Smooth muscle cell (in vitro differentiated cells): Measurements from ENCODE around the gene NPEPL1. TPM values are rescaled to one million over a fixed set of nuclear protein-coding genes. Genes with fewer than 3 reads are reported as not detected.
"Not testable (repeated sequence)": the region's sequence is repeated elsewhere in the genome, so short reads cannot be mapped to it uniquely, and the experiment has no call there.

Experiments
- DNase-seq: peaks from one replicate; lab custom pipeline; 2025; ENCODE audit not compliant: unreplicated experiment; lab: John Stamatoyannopoulos, UW
- H2AFZ ChIP-seq: fragments of 200-600 bp; sonication (generic); 2 replicates; pipeline ENCODE4 v1.6.0; 2016; ENCODE audit warnings: antibody characterized with exemption, low read depth, mild to moderate bottlenecking
- H3F3A ChIP-seq: fragments of 200-600 bp; sonication (generic); 2 replicates; pipeline ENCODE4 v1.6.0; 2017; ENCODE audit warnings: antibody characterized with exemption, low read depth
- H3K27ac ChIP-seq: fragments of 200-600 bp; sonication (generic); 2 replicates; pipeline ENCODE4 v1.5.1; 2016; ENCODE audit warnings: low read depth, mild to moderate bottlenecking
- H3K27me3 ChIP-seq: fragments of 200-600 bp; sonication (generic); 2 replicates; pipeline ENCODE4 v1.6.1; 2016; ENCODE audit warnings: low read depth, mild to moderate bottlenecking
- H3K36me3 ChIP-seq: fragments of 200-600 bp; sonication (generic); 2 replicates; pipeline ENCODE4 v1.5.1; 2016; ENCODE audit warnings: low read depth
- H3K4me1 ChIP-seq: fragments of 200-600 bp; sonication (generic); 2 replicates; pipeline ENCODE4 v1.5.1; 2016; ENCODE audit warnings: low read depth
- H3K4me2 ChIP-seq: fragments of 200-600 bp; sonication (generic); 2 replicates; pipeline ENCODE4 v1.6.0; 2016; ENCODE audit warnings: mild to moderate bottlenecking
- H3K4me3 ChIP-seq: fragments of 200-600 bp; sonication (generic); 2 replicates; pipeline ENCODE4 v1.5.1; 2016; ENCODE audit warnings: mild to moderate bottlenecking
- H3K79me2 ChIP-seq: fragments of 200-600 bp; sonication (generic); 2 replicates; pipeline ENCODE4 v1.6.0; 2016; ENCODE audit warnings: low read depth, mild to moderate bottlenecking
- H3K9ac ChIP-seq: fragments of 200-600 bp; sonication (generic); 2 replicates; pipeline ENCODE4 v1.6.0; 2016; ENCODE audit warnings: low read depth
- H3K9me3 ChIP-seq: fragments of 200-600 bp; sonication (generic); replicated peaks from 2 replicates; pipeline ENCODE4 v1.5.1; 2016; ENCODE audit warnings: low read depth
- H4K20me1 ChIP-seq: fragments of 200-600 bp; sonication (generic); 2 replicates; pipeline ENCODE4 v1.6.0; 2016; ENCODE audit warnings: low read depth
- WGBS: methylation state at CpG from one replicate; pipeline ENCODE4 v1.1.7; 2016; ENCODE audit warnings: low lambda C conversion rate; 5-methylcytosine and 5-hydroxymethylcytosine counted together
- polyA plus RNA-seq: library from polyadenylated mRNA; unstranded; fragments of >200 nt; fragmentation: Nextera tagmentation; extraction: Ambion mirVana; gene quantifications from 2 replicates; pipeline ENCODE4 v1.2.1, GENCODE V29; 2016
- total RNA-seq: library from RNA; depleted of rRNA; stranded (reverse); fragments of >200 nt; gene quantifications from 2 replicates; pipeline ENCODE4 v1.2.3, GENCODE V29; 2014
- TF ChIP-seq, protein P1 (sequence below): fragments of 200-600 bp; sonication (generic); IDR thresholded peaks from 2 replicates; pipeline ENCODE4 v1.5.1; 2017; ENCODE audit warnings: borderline replicate concordance, mild to moderate bottlenecking, antibody characterized with exemption; ENCODE audit not compliant: insufficient read depth, poor library complexity, severe bottlenecking

NPEPL1 gene, protein sequence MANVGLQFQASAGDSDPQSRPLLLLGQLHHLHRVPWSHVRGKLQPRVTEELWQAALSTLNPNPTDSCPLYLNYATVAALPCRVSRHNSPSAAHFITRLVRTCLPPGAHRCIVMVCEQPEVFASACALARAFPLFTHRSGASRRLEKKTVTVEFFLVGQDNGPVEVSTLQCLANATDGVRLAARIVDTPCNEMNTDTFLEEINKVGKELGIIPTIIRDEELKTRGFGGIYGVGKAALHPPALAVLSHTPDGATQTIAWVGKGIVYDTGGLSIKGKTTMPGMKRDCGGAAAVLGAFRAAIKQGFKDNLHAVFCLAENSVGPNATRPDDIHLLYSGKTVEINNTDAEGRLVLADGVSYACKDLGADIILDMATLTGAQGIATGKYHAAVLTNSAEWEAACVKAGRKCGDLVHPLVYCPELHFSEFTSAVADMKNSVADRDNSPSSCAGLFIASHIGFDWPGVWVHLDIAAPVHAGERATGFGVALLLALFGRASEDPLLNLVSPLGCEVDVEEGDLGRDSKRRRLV
- total RNA-seq (12.1 and 17.7 TPM in 2 replicates), polyA plus RNA-seq (32.9 and 46.7 TPM in 2 replicates)

DNA sequence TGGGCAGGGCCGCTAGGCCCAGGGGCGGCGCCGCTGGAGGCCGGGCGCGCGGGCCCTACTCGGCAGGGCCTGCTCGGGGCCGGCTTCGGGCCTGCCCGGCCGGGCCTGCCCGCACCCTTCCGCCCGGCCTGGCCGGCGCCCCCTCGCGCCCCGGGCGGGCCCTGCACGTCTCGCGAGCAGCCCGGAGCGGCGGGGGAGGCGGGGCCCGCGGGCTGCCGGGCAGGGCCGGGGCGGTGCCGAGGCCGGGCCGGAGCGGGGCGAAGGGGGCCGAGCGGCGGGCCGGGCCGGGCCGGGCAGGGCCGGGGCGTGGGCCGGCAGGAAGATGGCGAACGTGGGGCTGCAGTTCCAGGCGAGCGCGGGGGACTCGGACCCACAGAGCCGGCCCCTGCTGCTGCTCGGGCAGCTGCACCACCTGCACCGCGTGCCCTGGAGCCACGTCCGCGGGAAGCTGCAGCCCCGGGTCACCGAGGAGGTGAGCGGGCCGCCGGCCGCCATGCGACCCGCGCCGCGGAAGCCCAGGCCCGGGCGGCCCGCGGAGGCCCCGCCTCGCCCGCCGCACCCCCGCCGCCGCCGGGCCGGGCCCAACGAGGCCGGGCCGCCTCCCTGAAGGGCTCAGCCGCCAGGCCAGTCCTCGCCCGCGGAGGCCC, at the start of gene NPEPL1:
Gene NPEPL1, plus strand, starts transcription at position 222 of the 647 bp plus-strand sequence. Its CDS starts 101 bp downstream, at position 323.
- Histone ChIP-seq H3K4me3 (peak within 1 kb of the TSS; percentile 49), H3K4me1 (peaks cover 8% of the 10 kb centered on the region), H3K79me2 (no peaks in the 10 kb centered on the region), H3K9me3 (no peaks in the 10 kb centered on the region), H3K27me3 (no peaks in the 10 kb centered on the region), H3K4me2 (peak within 1 kb of the TSS; percentile 89), H3F3A (peaks cover 8% of the 10 kb centered on the region), H4K20me1 (no peaks in the 10 kb centered on the region), H3K9ac (peak within 1 kb of the TSS; percentile 85), H2AFZ (peak within 1 kb of the TSS; percentile 43), H3K36me3 (no peaks in the 10 kb centered on the region), H3K27ac (peak within 1 kb of the TSS; percentile 76)
- no peak for DNase-seq
- WGBS = 3% methylated on average over 23 of the region's 93 CpGs
- TF ChIP-seq, protein P1, sequence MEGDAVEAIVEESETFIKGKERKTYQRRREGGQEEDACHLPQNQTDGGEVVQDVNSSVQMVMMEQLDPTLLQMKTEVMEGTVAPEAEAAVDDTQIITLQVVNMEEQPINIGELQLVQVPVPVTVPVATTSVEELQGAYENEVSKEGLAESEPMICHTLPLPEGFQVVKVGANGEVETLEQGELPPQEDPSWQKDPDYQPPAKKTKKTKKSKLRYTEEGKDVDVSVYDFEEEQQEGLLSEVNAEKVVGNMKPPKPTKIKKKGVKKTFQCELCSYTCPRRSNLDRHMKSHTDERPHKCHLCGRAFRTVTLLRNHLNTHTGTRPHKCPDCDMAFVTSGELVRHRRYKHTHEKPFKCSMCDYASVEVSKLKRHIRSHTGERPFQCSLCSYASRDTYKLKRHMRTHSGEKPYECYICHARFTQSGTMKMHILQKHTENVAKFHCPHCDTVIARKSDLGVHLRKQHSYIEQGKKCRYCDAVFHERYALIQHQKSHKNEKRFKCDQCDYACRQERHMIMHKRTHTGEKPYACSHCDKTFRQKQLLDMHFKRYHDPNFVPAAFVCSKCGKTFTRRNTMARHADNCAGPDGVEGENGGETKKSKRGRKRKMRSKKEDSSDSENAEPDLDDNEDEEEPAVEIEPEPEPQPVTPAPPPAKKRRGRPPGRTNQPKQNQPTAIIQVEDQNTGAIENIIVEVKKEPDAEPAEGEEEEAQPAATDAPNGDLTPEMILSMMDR = no peak

DNA sequence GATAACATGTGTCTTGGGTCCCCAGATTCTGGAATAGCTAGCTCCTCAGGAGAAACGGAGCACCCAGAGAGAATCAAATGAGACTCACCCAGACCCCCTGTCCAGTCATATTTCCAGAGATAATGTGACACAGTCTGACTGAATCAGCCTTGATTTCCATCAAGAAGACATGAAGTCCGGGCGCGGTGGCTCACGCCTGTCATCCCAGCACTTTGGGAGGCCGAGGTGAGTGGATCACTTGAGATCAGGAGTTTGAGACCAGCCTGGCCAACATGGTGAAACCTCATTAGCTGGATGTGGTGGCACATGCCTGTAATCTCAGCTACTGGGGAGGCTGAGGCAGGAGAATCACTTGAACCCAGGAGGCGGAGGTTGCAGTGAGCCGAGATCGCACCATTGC, 49.7 kb upstream of the NPEPL1 start:
- 98% methylated on average over 9 of the region's 9 CpGs for WGBS
- not testable (repeated sequence) for H3K79me2 ChIP-seq, DNase-seq

DNA sequence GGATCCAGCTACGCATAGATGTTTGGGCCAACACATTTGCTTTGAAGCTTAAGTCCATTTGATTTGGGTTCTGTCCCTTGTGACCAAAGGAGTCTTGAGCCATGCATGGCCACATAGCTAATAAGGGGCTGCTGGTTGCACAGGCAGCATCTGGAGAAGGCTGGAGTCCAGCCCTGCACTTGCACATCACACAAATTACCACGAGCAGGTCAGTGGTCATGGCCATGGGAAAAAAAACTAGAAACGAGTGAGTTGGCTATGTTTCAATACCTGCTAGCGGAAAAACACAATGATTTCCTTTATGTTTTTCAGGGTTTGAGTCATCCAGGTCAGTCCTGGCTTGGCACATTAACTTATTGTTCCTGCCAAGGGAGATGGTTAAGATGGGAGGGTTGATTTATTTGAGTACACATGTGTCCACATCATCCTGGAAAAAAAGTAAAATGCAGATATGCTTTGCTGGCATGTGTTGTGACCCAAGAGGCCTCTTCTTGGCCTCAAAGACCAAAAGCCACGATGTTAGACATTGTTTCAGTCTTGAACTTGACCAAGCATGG, 47.1 kb upstream of the NPEPL1 start:
- Histone ChIP-seq H4K20me1 (no peaks in the 10 kb centered on the region), H3K36me3 (no peaks in the 10 kb centered on the region), H3K79me2 (no peaks in the 10 kb centered on the region), H3K9me3 (no peaks in the 10 kb centered on the region), H3K9ac (no peak overlapping the region), H3K27ac (no peak overlapping the region), H2AFZ (no peak overlapping the region), H3K4me3 (no peak overlapping the region), H3K4me2 (no peak overlapping the region), H3K27me3 (no peaks in the 10 kb centered on the region), H3K4me1 (peaks cover 5% of the 10 kb centered on the region), H3F3A (no peaks in the 10 kb centered on the region)
- TF ChIP-seq, protein P1 = no peak
- DNase-seq = no peak
- 93% methylated on average over 5 of the region's 5 CpGs for WGBS

More for the DNA sequence above, 49.7 kb upstream of the NPEPL1 start:
- H3K9ac ChIP-seq, H3K4me2 ChIP-seq, H3K27ac ChIP-seq, H4K20me1 ChIP-seq, H3K36me3 ChIP-seq, H2AFZ ChIP-seq, H3K9me3 ChIP-seq, H3K4me3 ChIP-seq, H3F3A ChIP-seq, H3K4me1 ChIP-seq, H3K27me3 ChIP-seq: not testable (repeated sequence)

DNA sequence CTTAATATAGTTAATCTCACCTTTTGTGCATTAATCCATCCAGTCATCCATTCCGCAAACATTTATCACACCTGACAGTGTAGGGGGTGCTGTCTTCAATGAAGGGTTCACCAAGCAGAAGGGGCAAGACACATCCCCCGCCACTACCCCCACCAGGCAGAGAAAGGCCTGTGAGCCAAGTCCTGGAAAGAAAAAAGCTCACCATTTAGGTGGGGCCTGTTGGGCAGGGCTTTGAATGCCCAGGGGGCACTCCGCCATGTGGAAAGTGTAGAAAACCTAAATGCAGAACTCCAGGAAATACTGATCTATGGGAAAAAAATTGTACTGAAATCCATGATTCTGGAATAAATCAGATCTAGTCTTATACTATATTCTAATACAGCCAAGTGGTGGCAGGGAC, 46.3 kb upstream of the NPEPL1 start:
- H3K4me2 ChIP-seq = no peak overlapping the region
- no peaks in the 10 kb centered on the region for H3K9me3 ChIP-seq
- DNase-seq = no peak
- peaks cover 5% of the 10 kb centered on the region for H3K4me1 ChIP-seq
- no peaks in the 10 kb centered on the region for H3F3A ChIP-seq
- no peaks in the 10 kb centered on the region for H3K36me3 ChIP-seq
- 98% methylated on average over 3 of the region's 3 CpGs for WGBS
- H2AFZ ChIP-seq = no peak overlapping the region
- no peak overlapping the region for H3K27ac ChIP-seq
- TF ChIP-seq, protein P1 = no peak
- H4K20me1 ChIP-seq = no peaks in the 10 kb centered on the region
- H3K9ac ChIP-seq = no peak overlapping the region
- no peak overlapping the region for H3K4me3 ChIP-seq
- H3K79me2 ChIP-seq = peaks cover under 1% of the 10 kb centered on the region
- no peaks in the 10 kb centered on the region for H3K27me3 ChIP-seq
